Esophagus muscularis mucosa (tissue), 3 donors: Measurements from ENCODE around the gene TFF1.

Experiments used
- CTCF ChIP-seq, 3 experiments: fragments of 200-600 bp in 2 of 3; fragments of 450-650 bp in 1 of 3; sonication (generic) in 2 of 3; IDR thresholded peaks; one replicate each; pipeline ENCODE4 v1.5.1; 2017 to 2019; ENCODE audit warnings: antibody characterized with exemption in 3 of 3, mild to moderate bottlenecking in 2 of 3, moderate library complexity in 1 of 3
- POLR2A ChIP-seq: fragments of 450-650 bp; IDR thresholded peaks from one replicate; pipeline ENCODE4 v1.6.1; 2017; ENCODE audit warnings: antibody characterized with exemption, moderate library complexity, mild to moderate bottlenecking, low read depth

DNA sequence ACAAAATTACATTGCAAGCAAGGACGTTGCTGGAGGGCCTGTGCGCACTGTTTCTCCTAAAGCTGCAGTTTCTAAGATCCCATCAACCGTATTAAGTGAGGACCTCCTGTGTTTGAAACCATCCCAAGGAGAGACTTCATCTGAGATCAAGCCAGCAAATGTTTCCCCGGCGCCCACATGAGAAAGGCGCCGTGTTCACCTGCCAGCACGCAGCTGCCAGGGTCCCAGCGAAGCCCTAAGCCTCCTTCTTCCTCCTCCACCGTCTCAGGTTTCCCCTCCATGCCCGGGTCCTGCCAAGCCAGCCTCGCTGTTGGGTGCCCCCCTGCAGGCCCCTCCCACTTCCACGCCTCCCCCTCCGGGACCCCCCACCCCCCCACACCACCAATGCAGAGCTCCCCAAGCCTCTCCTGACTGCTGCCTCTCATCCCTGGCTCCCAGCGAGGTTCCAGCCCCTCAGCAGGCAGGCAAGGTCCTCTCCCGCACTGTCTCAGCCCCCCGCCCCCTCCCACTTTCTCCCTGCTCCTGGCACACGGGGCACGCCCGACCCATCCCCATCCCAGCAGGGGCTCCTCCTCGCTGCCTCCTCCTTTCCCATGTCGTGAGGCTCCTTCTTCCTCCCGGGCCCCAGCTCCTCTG lies 8.6 kb upstream of the TFF1 start:
- TF ChIP-seq CTCF (IDR thresholded peaks at IDR 0.05) (no peak), POLR2A (no peak)
